H9 (cell line): ENCODE data around the gene NDUFB11. TPM values are rescaled to one million over a fixed set of nuclear protein-coding genes. Genes with fewer than 3 reads are reported as not detected.
"Not testable (repeated sequence)": the region's sequence is repeated elsewhere in the genome, so short reads cannot be mapped to it uniquely, and the experiment has no call there.

Source experiments
- DNase-seq: peaks from one replicate; pipeline ENCODE4 v3.0.0-alpha.2; 2017
- H2AFZ ChIP-seq: one replicate; pipeline ENCODE4 v1.6.1; 2013; ENCODE audit warnings: mild to moderate bottlenecking, low read length, control low read depth, moderate library complexity
- H2AK5ac ChIP-seq: 2 replicates; pipeline ENCODE4 v1.6.1; 2013; ENCODE audit warnings: low read length, control low read depth, mixed read lengths; ENCODE audit not compliant: insufficient read length
- H2BK120ac ChIP-seq: one replicate; pipeline ENCODE4 v1.6.1; 2013; ENCODE audit warnings: low read depth, mild to moderate bottlenecking, low read length, control low read depth, inconsistent platforms; ENCODE audit not compliant: poor library complexity, severe bottlenecking
- H2BK12ac ChIP-seq: 2 replicates; pipeline ENCODE4 v1.6.1; 2013; ENCODE audit warnings: low read length, control low read depth, mixed read lengths, low read depth; ENCODE audit not compliant: insufficient read length
- H2BK15ac ChIP-seq: 2 replicates; pipeline ENCODE4 v1.6.1; 2013; ENCODE audit warnings: low read depth, low read length, control low read depth
- H2BK20ac ChIP-seq: one replicate; pipeline ENCODE4 v1.6.1; 2013; ENCODE audit warnings: low read depth, mild to moderate bottlenecking, low read length, control low read depth, inconsistent platforms; ENCODE audit not compliant: poor library complexity, severe bottlenecking
- H2BK5ac ChIP-seq: 2 replicates; pipeline ENCODE4 v1.6.1; 2013; ENCODE audit warnings: low read length, control low read depth, mixed read lengths; ENCODE audit not compliant: insufficient read length
- H3K14ac ChIP-seq: 2 replicates; pipeline ENCODE4 v1.6.1; 2013; ENCODE audit warnings: low read length, control low read depth; ENCODE audit not compliant: insufficient read depth
- H3K18ac ChIP-seq: 2 replicates; pipeline ENCODE4 v1.6.1; 2013; ENCODE audit warnings: low read depth, mild to moderate bottlenecking, mixed read lengths, low read length, control low read depth; ENCODE audit not compliant: insufficient read length
- H3K23ac ChIP-seq: 2 replicates; pipeline ENCODE4 v1.6.1; 2013; ENCODE audit warnings: low read length, control low read depth, mixed read lengths, low read depth; ENCODE audit not compliant: insufficient read length
- H3K23me2 ChIP-seq: 2 replicates; pipeline ENCODE4 v1.6.1; 2013; ENCODE audit warnings: low read depth, mild to moderate bottlenecking, mixed read lengths, low read length, control low read depth; ENCODE audit not compliant: insufficient read length, poor library complexity, severe bottlenecking
- H3K27ac ChIP-seq: 2 replicates; pipeline ENCODE4 v1.5.1; 2013; ENCODE audit warnings: low read length, control low read depth, mixed read lengths, low read depth; ENCODE audit not compliant: insufficient read length
- H3K27me3 ChIP-seq: 2 replicates; pipeline ENCODE4 v1.6.1; 2013; ENCODE audit warnings: low read length, control low read depth, inconsistent platforms; ENCODE audit not compliant: insufficient read depth
- H3K4ac ChIP-seq: 2 replicates; pipeline ENCODE4 v1.6.1; 2013; ENCODE audit warnings: low read depth, mild to moderate bottlenecking, control low read depth, inconsistent platforms, low read length, moderate library complexity
- H3K4me1 ChIP-seq: 2 replicates; pipeline ENCODE4 v1.6.1; 2013; ENCODE audit warnings: low read length, control low read depth, inconsistent platforms; ENCODE audit not compliant: insufficient read depth
- H3K4me2 ChIP-seq: 2 replicates; pipeline ENCODE4 v1.6.1; 2013; ENCODE audit warnings: low read length, control low read depth, mixed read lengths; ENCODE audit not compliant: insufficient read length, insufficient read depth
- H3K56ac ChIP-seq: 2 replicates; pipeline ENCODE4 v1.6.1; 2013; ENCODE audit warnings: low read depth, mild to moderate bottlenecking, mixed read lengths, low read length, control low read depth; ENCODE audit not compliant: insufficient read length
- H3K79me1 ChIP-seq: 2 replicates; pipeline ENCODE4 v1.6.1; 2013; ENCODE audit warnings: low read depth, mild to moderate bottlenecking, moderate library complexity, low read length, control low read depth, inconsistent platforms; ENCODE audit not compliant: insufficient read depth, poor library complexity, severe bottlenecking
- H3K79me2 ChIP-seq: 2 replicates; pipeline ENCODE4 v1.6.1; 2013; ENCODE audit warnings: low read length, control low read depth, inconsistent platforms; ENCODE audit not compliant: insufficient read depth
- H3K9ac ChIP-seq: 2 replicates; pipeline ENCODE4 v1.6.1; 2013; ENCODE audit warnings: low read length, control low read depth, mixed read lengths; ENCODE audit not compliant: insufficient read length; ENCODE audit errors: extremely low read depth
- H3K9me3 ChIP-seq: one replicate; pipeline ENCODE4 v1.6.1; 2013; ENCODE audit warnings: low read depth, low read length, inconsistent platforms; ENCODE audit not compliant: control insufficient read depth
- H3T11ph ChIP-seq: one replicate; pipeline ENCODE4 v1.6.1; 2013; ENCODE audit warnings: mild to moderate bottlenecking, low read length, control low read depth, inconsistent platforms
- H4K20me1 ChIP-seq: one replicate; pipeline ENCODE4 v1.6.1; 2013; ENCODE audit not compliant: control insufficient read depth, insufficient read length, insufficient read depth
- H4K5ac ChIP-seq: 2 replicates; pipeline ENCODE4 v1.6.1; 2013; ENCODE audit warnings: low read depth, mild to moderate bottlenecking, mixed read lengths, low read length, control low read depth; ENCODE audit not compliant: insufficient read length
- H4K8ac ChIP-seq: replicated peaks from 2 replicates; pipeline ENCODE4 v1.6.1; 2013; ENCODE audit warnings: low read length, control low read depth, mixed read lengths, low read depth; ENCODE audit not compliant: insufficient read length
- H4K91ac ChIP-seq: 2 replicates; pipeline ENCODE4 v1.6.1; 2013; ENCODE audit warnings: low read depth, mild to moderate bottlenecking, moderate library complexity, mixed read lengths, low read length, control low read depth; ENCODE audit not compliant: insufficient read length
- H3K27ac Mint-ChIP-seq, 3 experiments: 2 replicates in 2 of 3; 3 replicates in 1 of 3; pipeline ENCODE4 v1.8.0; 2020 to 2021; ENCODE audit warnings: mixed read lengths in 3 of 3, mild to moderate bottlenecking in 1 of 3, moderate library complexity in 1 of 3
- H3K27me3 Mint-ChIP-seq: 2 replicates; pipeline ENCODE4 v1.8.0; 2021; ENCODE audit warnings: low read depth, mild to moderate bottlenecking, moderate library complexity, mixed read lengths
- H3K36me3 Mint-ChIP-seq, 3 experiments: 2 replicates in 2 of 3; 3 replicates in 1 of 3; pipeline ENCODE4 v1.8.0; 2020 to 2021; ENCODE audit warnings: low read depth in 3 of 3, mixed read lengths in 3 of 3; ENCODE audit not compliant: insufficient read depth in 1 of 3
- H3K4me1 Mint-ChIP-seq, 2 experiments: 2 replicates each; pipeline ENCODE4 v1.8.0; 2020; ENCODE audit warnings: mixed read lengths in 2 of 2
- H3K4me3 Mint-ChIP-seq, 2 experiments: 2 replicates in 1 of 2; 3 replicates in 1 of 2; pipeline ENCODE4 v1.8.0; 2020 to 2021; ENCODE audit warnings: mild to moderate bottlenecking in 2 of 2, mixed read lengths in 2 of 2, moderate library complexity in 1 of 2
- H3K9me3 Mint-ChIP-seq, 2 experiments: 2 replicates in 1 of 2; 3 replicates in 1 of 2; pipeline ENCODE4 v1.8.0; 2020; ENCODE audit warnings: mild to moderate bottlenecking in 2 of 2, mixed read lengths in 2 of 2, moderate library complexity in 1 of 2
- WGBS: extraction: QIAGEN DNeasy Blood & Tissue Kit; methylation state at CpG from one replicate; pipeline ENCODE4 v1.1.7; 2013; ENCODE audit warnings: missing lambda C conversion rate, low lambda C conversion rate, mixed read lengths; ENCODE audit not compliant: insufficient read length; ENCODE audit errors: extremely low coverage; 5-methylcytosine and 5-hydroxymethylcytosine counted together
- total RNA-seq: library from RNA; stranded (reverse); gene quantifications from 2 replicates; pipeline ENCODE4 v1.2.1, GENCODE V29; 2021
- TF ChIP-seq, protein P1 (sequence below): fragments of 200-600 bp; sonication (generic); conservative IDR thresholded peaks from 3 replicates; pipeline ENCODE4 v1.8.0; 2021; ENCODE audit warnings: antibody characterized with exemption, mild to moderate bottlenecking

NDUFB11 gene
- total RNA-seq, 1 experiment from 2014 or later, result 100 TPM

DNA sequence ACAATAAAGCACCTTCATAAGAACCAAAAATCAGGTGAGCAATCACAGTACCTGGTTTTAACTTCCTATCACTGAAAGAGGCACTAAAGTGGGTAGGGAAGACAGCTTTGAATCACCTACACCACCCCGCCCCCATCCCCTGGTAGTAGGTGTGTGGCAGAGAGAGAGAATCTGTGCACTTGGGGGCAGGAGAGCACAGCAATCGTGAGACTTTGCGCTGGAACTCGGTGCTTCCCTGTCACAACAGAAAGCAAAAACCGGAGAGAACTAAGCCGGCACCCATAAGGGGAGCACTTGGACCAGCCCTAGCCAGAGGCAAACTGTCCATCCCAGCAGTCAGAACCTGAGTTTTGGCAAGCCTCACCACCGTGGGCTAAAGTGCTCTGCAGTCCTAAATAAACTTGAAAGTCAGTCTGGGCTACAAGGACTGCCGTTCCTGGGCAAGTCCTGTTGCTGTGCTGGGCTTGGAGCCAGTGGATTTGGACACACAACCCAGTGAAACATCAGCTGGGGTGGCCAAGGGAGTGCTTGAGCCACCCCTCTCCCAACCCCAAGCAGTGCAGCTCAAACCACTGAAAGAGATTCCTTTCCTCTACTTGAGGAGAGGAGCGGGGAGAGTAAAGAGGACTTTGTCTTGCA, 32.1 kb downstream of the NDUFB11 start:
- no peak overlapping the region for H4K5ac ChIP-seq
- no peak overlapping the region for H4K8ac ChIP-seq
- Mint-ChIP-seq H3K4me1 (peaks cover 0 to 2% of the 10 kb centered on the region in 2 experiments; a peak in 1 of 4 replicates), H3K4me3 (no peak overlapping the region), H3K27me3 (peaks cover 1% of the 10 kb centered on the region; the same call in 1 of the 2 replicates), H3K9me3 (peaks cover 60 to 63% of the 10 kb centered on the region in 2 experiments), H3K36me3 (peaks cover 0 to 7% (median 3%) of the 10 kb centered on the region in 3 experiments; a peak in 6 of 7 replicates), H3K27ac (no peak overlapping the region)
- no peak overlapping the region for H2BK20ac ChIP-seq
- no peaks in the 10 kb centered on the region for H3K79me1 ChIP-seq
- H2AK5ac ChIP-seq, result no peak overlapping the region
- no peak overlapping the region for H3K23ac ChIP-seq
- H3K27ac ChIP-seq, result no peak overlapping the region
- DNase-seq, result peak; percentile 34
- H2AFZ ChIP-seq, result peak overlapping the region; percentile 10
- H3K27me3 ChIP-seq, result no peaks in the 10 kb centered on the region
- H3K56ac ChIP-seq, result no peak overlapping the region
- H3K9ac ChIP-seq, result no peak overlapping the region
- no peak overlapping the region for H3K18ac ChIP-seq
- H3K4ac ChIP-seq, result no peak overlapping the region
- no peak overlapping the region for H3K14ac ChIP-seq
- H3K4me1 ChIP-seq, result peaks cover 3% of the 10 kb centered on the region; the same call in 1 of the 2 replicates
- peaks cover 10% of the 10 kb centered on the region for H3K9me3 ChIP-seq
- H3K4me2 ChIP-seq, result no peak overlapping the region
- H3K23me2 ChIP-seq, result no peaks in the 10 kb centered on the region
- no peaks in the 10 kb centered on the region for H4K20me1 ChIP-seq
- WGBS, result no CpG with 5 or more reads among the region's 9 CpGs
- no peak overlapping the region for H2BK5ac ChIP-seq
- H4K91ac ChIP-seq, result no peak overlapping the region
- no peak overlapping the region for H2BK120ac ChIP-seq
- no peak overlapping the region for H2BK12ac ChIP-seq
- H2BK15ac ChIP-seq, result no peak overlapping the region
- H3K79me2 ChIP-seq, result no peaks in the 10 kb centered on the region
- TF ChIP-seq, protein P1, sequence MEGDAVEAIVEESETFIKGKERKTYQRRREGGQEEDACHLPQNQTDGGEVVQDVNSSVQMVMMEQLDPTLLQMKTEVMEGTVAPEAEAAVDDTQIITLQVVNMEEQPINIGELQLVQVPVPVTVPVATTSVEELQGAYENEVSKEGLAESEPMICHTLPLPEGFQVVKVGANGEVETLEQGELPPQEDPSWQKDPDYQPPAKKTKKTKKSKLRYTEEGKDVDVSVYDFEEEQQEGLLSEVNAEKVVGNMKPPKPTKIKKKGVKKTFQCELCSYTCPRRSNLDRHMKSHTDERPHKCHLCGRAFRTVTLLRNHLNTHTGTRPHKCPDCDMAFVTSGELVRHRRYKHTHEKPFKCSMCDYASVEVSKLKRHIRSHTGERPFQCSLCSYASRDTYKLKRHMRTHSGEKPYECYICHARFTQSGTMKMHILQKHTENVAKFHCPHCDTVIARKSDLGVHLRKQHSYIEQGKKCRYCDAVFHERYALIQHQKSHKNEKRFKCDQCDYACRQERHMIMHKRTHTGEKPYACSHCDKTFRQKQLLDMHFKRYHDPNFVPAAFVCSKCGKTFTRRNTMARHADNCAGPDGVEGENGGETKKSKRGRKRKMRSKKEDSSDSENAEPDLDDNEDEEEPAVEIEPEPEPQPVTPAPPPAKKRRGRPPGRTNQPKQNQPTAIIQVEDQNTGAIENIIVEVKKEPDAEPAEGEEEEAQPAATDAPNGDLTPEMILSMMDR, result no peak
- no peak overlapping the region for H3T11ph ChIP-seq

DNA sequence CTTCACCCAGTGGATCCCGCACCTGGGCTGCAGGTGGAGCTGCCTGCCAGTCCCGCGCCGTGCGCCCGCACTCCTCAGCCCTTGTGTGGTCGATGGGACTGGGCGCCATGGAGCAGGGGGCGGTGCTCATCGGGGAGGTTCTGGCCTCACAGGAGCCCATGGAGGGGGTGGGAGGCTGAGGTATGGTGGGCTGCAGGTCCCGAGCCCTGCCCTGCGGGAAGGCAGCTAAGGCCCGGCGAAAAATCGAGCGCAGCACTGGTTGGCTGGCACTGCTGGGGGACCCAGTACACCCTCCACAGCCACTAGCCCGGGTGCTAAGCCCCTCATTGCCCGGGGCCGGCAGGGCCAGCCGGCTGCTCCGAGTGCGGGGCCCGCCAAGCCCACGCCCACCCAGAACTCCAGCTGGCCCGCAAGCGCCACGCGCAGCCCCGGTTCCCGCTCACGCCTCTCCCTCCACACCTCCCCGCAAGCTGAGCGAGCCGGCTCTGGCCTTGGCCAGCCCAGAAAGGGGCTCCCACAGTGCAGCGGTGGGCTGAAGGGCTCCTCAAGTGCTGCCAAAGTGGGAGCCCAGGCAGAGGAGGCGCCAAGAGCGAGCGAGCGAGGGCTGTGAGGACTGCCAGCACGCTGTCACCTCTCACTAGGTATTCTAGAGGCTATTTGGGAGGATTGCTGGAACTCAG, 33.4 kb downstream of the NDUFB11 start:
- H3K4me1 ChIP-seq, H3K79me1 ChIP-seq, H3T11ph ChIP-seq, H3K14ac ChIP-seq, H4K20me1 ChIP-seq, H3K36me3 Mint-ChIP-seq, H2BK120ac ChIP-seq, H2AK5ac ChIP-seq, H3K27me3 Mint-ChIP-seq, H2AFZ ChIP-seq, H2BK12ac ChIP-seq, H3K4ac ChIP-seq, H3K27me3 ChIP-seq, H3K18ac ChIP-seq, H3K9ac ChIP-seq, H4K8ac ChIP-seq, H2BK5ac ChIP-seq, H4K91ac ChIP-seq, H2BK20ac ChIP-seq, H3K23ac ChIP-seq, H3K4me2 ChIP-seq, H2BK15ac ChIP-seq, DNase-seq, H3K79me2 ChIP-seq, H3K23me2 ChIP-seq, H4K5ac ChIP-seq, H3K27ac ChIP-seq, H3K4me1 Mint-ChIP-seq, H3K27ac Mint-ChIP-seq, H3K56ac ChIP-seq, H3K4me3 Mint-ChIP-seq: not testable (repeated sequence)
- WGBS, result no CpG with 5 or more reads among the region's 40 CpGs
- H3K9me3 Mint-ChIP-seq, result peaks cover 54 to 57% of the 10 kb centered on the region in 2 experiments
- peaks cover 13% of the 10 kb centered on the region for H3K9me3 ChIP-seq
